Progenitor cell of endocrine pancreas (in vitro differentiated cells): ENCODE measurements around the gene FNBP1. TPM values are rescaled to one million over a fixed set of nuclear protein-coding genes. Genes with fewer than 3 reads are reported as not detected.

ENCODE experiments used
- DNase-seq: peaks from one replicate; pipeline ENCODE4 v3.0.0; 2021; ENCODE audit warnings: low spot score; ENCODE audit not compliant: unreplicated experiment
- H3K27ac Mint-ChIP-seq: 2 replicates; pipeline ENCODE4 v1.8.0; 2021; ENCODE audit warnings: mild to moderate bottlenecking, moderate library complexity, mixed read lengths
- H3K27me3 Mint-ChIP-seq: 2 replicates; pipeline ENCODE4 v1.8.0; 2021; ENCODE audit warnings: mixed read lengths
- H3K36me3 Mint-ChIP-seq: 2 replicates; pipeline ENCODE4 v1.8.0; 2022; ENCODE audit warnings: mixed read lengths; ENCODE audit not compliant: insufficient read depth
- H3K4me1 Mint-ChIP-seq: 2 replicates; pipeline ENCODE4 v1.8.0; 2021; ENCODE audit warnings: low read depth, mixed read lengths
- H3K4me3 Mint-ChIP-seq: 2 replicates; pipeline ENCODE4 v1.8.0; 2021; ENCODE audit warnings: low read depth, mild to moderate bottlenecking, moderate library complexity, mixed read lengths
- H3K9me3 Mint-ChIP-seq: 2 replicates; pipeline ENCODE4 v1.8.0; 2021; ENCODE audit warnings: low read depth, mixed read lengths
- CTCF ChIP-seq: fragments of 200-600 bp; sonication (generic); IDR thresholded peaks from one replicate; pipeline ENCODE4 v1.5.0; 2021; ENCODE audit warnings: antibody characterized with exemption, mild to moderate bottlenecking; ENCODE audit not compliant: unreplicated experiment
- total RNA-seq: library from RNA; stranded (reverse); gene quantifications from 2 replicates; pipeline ENCODE4 v1.2.1, GENCODE V29; 2021

Gene FNBP1
- total RNA-seq, 1 donor from 2014 or later: 44.1 TPM

GRCh38 chr9:130078547-130078946 lies 35.6 kb upstream of the FNBP1 start:
- H3K4me1 Mint-ChIP-seq: peaks cover 9% of the 10 kb centered on the region
- no peak for DNase-seq
- H3K27me3 Mint-ChIP-seq: no peaks in the 10 kb centered on the region
- H3K36me3 Mint-ChIP-seq: peaks cover 27% of the 10 kb centered on the region
- H3K4me3 Mint-ChIP-seq: no peak overlapping the region
- H3K27ac Mint-ChIP-seq: no peak overlapping the region
- no peak for TF ChIP-seq CTCF
- no peaks in the 10 kb centered on the region for H3K9me3 Mint-ChIP-seq

- H3K4me3 Mint-ChIP-seq: no peak overlapping the region
- H3K4me1 Mint-ChIP-seq: peaks cover 19% of the 10 kb centered on the region
- no peak for TF ChIP-seq CTCF
- H3K36me3 Mint-ChIP-seq: peaks cover 16% of the 10 kb centered on the region
- H3K27me3 Mint-ChIP-seq: no peaks in the 10 kb centered on the region
- H3K27ac Mint-ChIP-seq: peak overlapping the region; percentile 88
- no peaks in the 10 kb centered on the region for H3K9me3 Mint-ChIP-seq
- DNase-seq: no peak
These were observed 30.4 kb upstream of the FNBP1 start for GRCh38 chr9:130073373-130073772.

- peaks cover 19% of the 10 kb centered on the region for H3K4me1 Mint-ChIP-seq
- no peaks in the 10 kb centered on the region for H3K27me3 Mint-ChIP-seq
- DNase-seq: no peak
- H3K4me3 Mint-ChIP-seq: no peak overlapping the region
- no peak for TF ChIP-seq CTCF
- H3K27ac Mint-ChIP-seq: peak overlapping the region; percentile 88
- H3K36me3 Mint-ChIP-seq: peaks cover 13% of the 10 kb centered on the region
- no peaks in the 10 kb centered on the region for H3K9me3 Mint-ChIP-seq
These were observed 29.7 kb upstream of the FNBP1 start for GRCh38 chr9:130072515-130073235.

- H3K27ac Mint-ChIP-seq: no peak overlapping the region
- peaks cover 2% of the 10 kb centered on the region for H3K36me3 Mint-ChIP-seq
- no peak overlapping the region for H3K4me3 Mint-ChIP-seq
- H3K27me3 Mint-ChIP-seq: no peaks in the 10 kb centered on the region
- no peak for TF ChIP-seq CTCF
- no peaks in the 10 kb centered on the region for H3K9me3 Mint-ChIP-seq
- DNase-seq: no peak
- peaks cover 13% of the 10 kb centered on the region for H3K4me1 Mint-ChIP-seq
These were observed 26.1 kb upstream of the FNBP1 start for GRCh38 chr9:130069048-130069447.

GRCh38 chr9:130064621-130065020 lies 21.6 kb upstream of the FNBP1 start:
- Mint-ChIP-seq H3K36me3 (peaks cover 2% of the 10 kb centered on the region), H3K27me3 (no peaks in the 10 kb centered on the region), H3K4me3 (no peak overlapping the region), H3K9me3 (no peaks in the 10 kb centered on the region), H3K27ac (peak overlapping the region; percentile 16), H3K4me1 (no peaks in the 10 kb centered on the region)
- DNase-seq: no peak
- no peak for TF ChIP-seq CTCF
